ENCODE results near the gene DOHH.
"Not testable (repeated sequence)": the region's sequence is repeated elsewhere in the genome, so short reads cannot be mapped to it uniquely, and the experiment has no call there.

The DOHH gene

GRCh38 chr19:3513229-3514140 lies 13.0 kb upstream of the DOHH start:
- H3K4me3 ChIP-seq = no peak overlapping the region
- 0 out of 2 replicates have a peak overlapping the region, but pooled peaks have one; percentile 34 for H3K9ac ChIP-seq
- H3K4me1 ChIP-seq = peaks cover 92% of the 10 kb centered on the region
- no peaks in the 10 kb centered on the region for H3K9me3 ChIP-seq
- peaks cover 100% of the 10 kb centered on the region for H4K20me1 ChIP-seq
- peak overlapping the region; percentile 98 for H3K4me2 ChIP-seq
- no peaks in the 10 kb centered on the region for H3K27me3 ChIP-seq
- TF ChIP-seq Cebpa-rat (IDR thresholded peaks at IDR 0.05) = no peak
- H3K27ac ChIP-seq = peak overlapping the region; percentile 13; the same call in 1 of the 2 replicates
- peaks cover 63% of the 10 kb centered on the region for H3K36me3 ChIP-seq

GRCh38 chr19:3512562-3513228 lies 12.2 kb upstream of the DOHH start:
- Histone ChIP-seq H3K4me2 (peak overlapping the region; percentile 98; the same call in 1 of the 2 replicates), H3K9ac (peak overlapping the region; percentile 34; the same call in 1 of the 2 replicates), H3K36me3 (peaks cover 64% of the 10 kb centered on the region), H3K9me3 (no peaks in the 10 kb centered on the region), H3K27me3 (no peaks in the 10 kb centered on the region), H3K4me1 (peaks cover 91% of the 10 kb centered on the region), H3K27ac (no peak overlapping the region), H4K20me1 (peaks cover 99% of the 10 kb centered on the region), H3K4me3 (no peak overlapping the region)
- no peak for TF ChIP-seq Cebpa-rat (IDR thresholded peaks at IDR 0.05)

- Histone ChIP-seq H3K9ac (peak overlapping the region; percentile 26; the same call in 1 of the 2 replicates), H4K20me1 (peaks cover 95% of the 10 kb centered on the region), H3K4me1 (peaks cover 88% of the 10 kb centered on the region), H3K36me3 (peaks cover 64% of the 10 kb centered on the region), H3K27ac (peak overlapping the region; percentile 44; the same call in 1 of the 2 replicates), H3K9me3 (no peaks in the 10 kb centered on the region), H3K27me3 (no peaks in the 10 kb centered on the region), H3K4me3 (no peak overlapping the region), H3K4me2 (no peak overlapping the region; the same call in 1 of the 2 replicates)
- TF ChIP-seq Cebpa-rat (IDR thresholded peaks at IDR 0.05) = no peak
These were observed 11.2 kb upstream of the DOHH start for GRCh38 chr19:3511506-3512251.

- H3K4me1 ChIP-seq = peaks cover 79% of the 10 kb centered on the region
- no peaks in the 10 kb centered on the region for H3K27me3 ChIP-seq
- no peak overlapping the region for H3K4me2 ChIP-seq
- no peak overlapping the region for H3K27ac ChIP-seq
- no peaks in the 10 kb centered on the region for H3K9me3 ChIP-seq
- peaks cover 86% of the 10 kb centered on the region for H4K20me1 ChIP-seq
- no peak overlapping the region for H3K9ac ChIP-seq
- TF ChIP-seq Cebpa-rat (IDR thresholded peaks at IDR 0.05) = no peak
- no peak overlapping the region for H3K4me3 ChIP-seq
- H3K36me3 ChIP-seq = peaks cover 64% of the 10 kb centered on the region
These were observed 10.3 kb upstream of the DOHH start for GRCh38 chr19:3510727-3511126.

- Histone ChIP-seq H4K20me1 (peaks cover 74% of the 10 kb centered on the region), H3K9me3 (no peaks in the 10 kb centered on the region), H3K4me3 (no peak overlapping the region), H3K27ac (0 out of 2 replicates have a peak overlapping the region, but pooled peaks have one; percentile 31), H3K4me1 (peaks cover 79% of the 10 kb centered on the region), H3K9ac (peak overlapping the region; percentile 63; the same call in 1 of the 2 replicates), H3K36me3 (peaks cover 62% of the 10 kb centered on the region), H3K4me2 (no peak overlapping the region), H3K27me3 (no peaks in the 10 kb centered on the region)
- no peak for TF ChIP-seq Cebpa-rat (IDR thresholded peaks at IDR 0.05)
These were observed 9.1 kb upstream of the DOHH start for GRCh38 chr19:3509566-3509989.

GRCh38 chr19:3508771-3509535 lies 8.5 kb upstream of the DOHH start:
- Histone ChIP-seq H3K27me3 (no peaks in the 10 kb centered on the region), H4K20me1 (peaks cover 68% of the 10 kb centered on the region), H3K4me1 (peaks cover 76% of the 10 kb centered on the region), H3K9me3 (no peaks in the 10 kb centered on the region), H3K9ac (peak overlapping the region; percentile 63), H3K4me3 (no peak overlapping the region), H3K36me3 (peaks cover 56% of the 10 kb centered on the region), H3K27ac (peak overlapping the region; percentile 31; the same call in 1 of the 2 replicates), H3K4me2 (peak overlapping the region; percentile 50)
- TF ChIP-seq Cebpa-rat (IDR thresholded peaks at IDR 0.05) = no peak

- H3K36me3 ChIP-seq = peaks cover 48% of the 10 kb centered on the region
- H3K4me3 ChIP-seq, H3K27ac ChIP-seq, H3K27me3 ChIP-seq, H3K9me3 ChIP-seq: not testable (repeated sequence)
- H3K4me2 ChIP-seq = peak overlapping the region; percentile 50
- H4K20me1 ChIP-seq = peaks cover 60% of the 10 kb centered on the region
- peak overlapping the region; percentile 63; the same call in 1 of the 2 replicates for H3K9ac ChIP-seq
- peaks cover 69% of the 10 kb centered on the region for H3K4me1 ChIP-seq
These were observed 7.7 kb upstream of the DOHH start for GRCh38 chr19:3508121-3508661.

- Histone ChIP-seq H3K27ac (peak overlapping the region; percentile 26; the same call in 1 of the 2 replicates), H3K9me3 (no peaks in the 10 kb centered on the region), H3K9ac (peak overlapping the region; percentile 97), H3K36me3 (peaks cover 41% of the 10 kb centered on the region), H3K4me3 (peak overlapping the region; percentile 96), H3K27me3 (no peaks in the 10 kb centered on the region), H3K4me2 (peak overlapping the region; percentile 96), H4K20me1 (peaks cover 54% of the 10 kb centered on the region), H3K4me1 (peaks cover 62% of the 10 kb centered on the region)
- TF ChIP-seq Cebpa-rat (IDR thresholded peaks at IDR 0.05) = no peak
These were observed 7.1 kb upstream of the DOHH start for GRCh38 chr19:3507371-3508120.
